ENCODE results near the gene ICE1.
"Not testable (repeated sequence)": the region's sequence is repeated elsewhere in the genome, so short reads cannot be mapped to it uniquely, and the experiment has no call there.

Gene ICE1, protein sequence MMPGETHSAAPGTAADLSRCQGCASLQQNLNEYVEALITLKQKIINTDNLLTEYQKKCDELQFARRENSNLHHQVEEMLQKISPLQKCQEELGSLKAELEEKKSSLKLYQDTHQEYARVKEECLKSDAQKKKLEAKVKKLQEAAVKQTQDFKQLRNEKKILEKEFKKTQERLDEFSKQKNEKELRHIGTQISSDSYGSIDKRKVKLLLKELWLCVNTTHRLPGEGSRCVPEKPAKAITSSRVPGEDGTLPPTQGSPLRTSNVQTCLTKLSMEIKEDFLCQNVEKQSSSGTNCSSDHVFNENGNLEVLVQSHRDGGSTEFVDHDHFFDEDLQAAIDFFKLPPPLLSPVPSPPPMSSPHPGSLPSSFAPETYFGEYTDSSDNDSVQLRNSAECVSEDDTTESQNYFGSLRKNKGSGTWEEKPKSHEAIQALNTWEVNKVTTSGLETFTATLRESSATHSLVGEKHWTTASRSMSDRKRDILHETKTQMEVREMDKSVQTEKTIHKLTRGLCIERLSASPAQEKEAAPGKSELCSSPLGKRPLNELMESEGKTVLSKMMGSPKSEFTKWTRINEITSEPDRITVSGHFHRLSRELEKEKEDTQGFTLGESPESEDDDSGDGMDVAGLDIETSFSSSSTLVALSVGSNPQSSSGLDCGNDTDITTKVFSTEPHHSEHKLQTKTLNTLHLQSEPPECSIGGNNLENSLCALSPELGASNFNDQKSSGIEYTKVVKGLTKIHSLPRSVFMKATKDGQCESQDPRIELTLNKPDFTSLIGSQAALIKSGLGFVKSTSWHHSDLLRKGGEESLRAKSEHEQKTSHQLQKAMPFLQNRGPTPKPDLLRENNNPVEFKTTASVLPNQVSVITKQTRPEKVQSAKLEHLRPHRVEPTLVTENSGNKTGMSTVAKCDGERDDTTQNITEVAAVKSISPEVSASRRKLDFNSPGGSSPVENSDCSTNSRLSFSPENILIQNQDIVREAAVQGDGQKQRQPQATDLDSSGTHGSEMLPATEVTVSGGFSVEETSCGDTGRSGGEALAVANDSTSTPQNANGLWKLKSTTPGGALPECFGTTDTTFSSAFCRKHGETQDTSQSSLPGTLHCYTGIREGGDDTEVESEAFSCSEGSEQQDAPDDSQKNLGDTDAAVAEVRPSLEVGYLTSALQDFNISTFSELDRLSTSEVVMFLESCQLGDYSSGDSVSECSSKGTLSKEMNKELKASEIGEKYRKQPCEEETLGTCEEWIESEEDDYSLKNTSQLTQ (N-terminal part only)

GRCh38 chr5:5421961-5422818, at the start of gene ICE1:
TSS of gene ICE1 (plus strand) at chr5:5422677. CDS start at chr5:5422916, 239 bp downstream.
- peak; percentile 93 for DNase-seq (ENCODE audit: low spot score)

DNA sequence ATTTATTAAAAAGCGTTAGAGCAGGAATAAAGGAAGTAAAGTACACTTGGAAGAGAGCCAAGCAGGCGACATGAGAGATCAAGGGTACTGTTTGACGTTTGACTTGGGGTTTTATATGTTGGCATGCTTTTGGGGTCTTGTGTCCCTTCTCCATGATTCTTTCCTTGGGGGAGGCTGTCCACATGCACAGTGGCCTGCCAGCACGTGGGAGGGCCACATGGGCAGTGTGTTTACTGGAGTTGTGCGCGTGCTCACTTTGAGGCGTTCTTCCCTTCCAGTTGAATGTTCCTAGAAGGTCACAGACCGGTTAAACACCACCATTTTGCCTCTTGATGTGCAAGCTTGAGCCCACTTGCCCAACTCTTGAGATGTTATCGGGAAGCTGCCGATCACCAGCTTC, 49.5 kb upstream of the ICE1 start:
- no peak for DNase-seq (ENCODE audit: low spot score)

GRCh38 chr5:5373351-5373989, 49.0 kb upstream of the ICE1 start:
- DNase-seq (ENCODE audit: low spot score) = no peak

GRCh38 chr5:5374009-5374715, 48.3 kb upstream of the ICE1 start:
- peak; percentile 8 for DNase-seq (ENCODE audit: low spot score)

DNA sequence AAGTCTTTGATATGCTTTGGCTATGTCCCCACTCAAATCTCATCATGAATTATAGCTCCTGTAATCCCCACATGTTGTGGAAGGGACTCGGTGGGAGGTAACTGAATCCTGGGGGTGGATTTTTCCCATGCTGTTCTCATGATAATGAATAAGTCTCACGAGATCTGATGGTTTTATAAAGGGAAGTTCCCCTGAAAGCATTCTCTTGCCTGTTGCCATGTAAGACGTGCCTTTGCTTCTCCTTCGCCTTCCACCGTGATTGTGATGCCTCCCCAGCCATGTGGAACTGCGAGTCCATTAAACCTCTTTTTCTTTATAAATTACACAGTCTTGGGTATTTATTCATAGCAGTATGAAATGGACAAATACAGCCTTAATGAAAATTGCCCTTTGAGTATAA, 44.7 kb upstream of the ICE1 start:
- DNase-seq (ENCODE audit: low spot score) = no peak

GRCh38 chr5:5378531-5378930, 43.9 kb upstream of the ICE1 start:
- DNase-seq (ENCODE audit: low spot score) = no peak

GRCh38 chr5:5380298-5380697, 42.2 kb upstream of the ICE1 start:
- peak; percentile 58 for DNase-seq (ENCODE audit: low spot score)

- DNase-seq (ENCODE audit: low spot score) = no peak
Observed at GRCh38 chr5:5381310-5381913, 41.1 kb upstream of the ICE1 start.

DNA sequence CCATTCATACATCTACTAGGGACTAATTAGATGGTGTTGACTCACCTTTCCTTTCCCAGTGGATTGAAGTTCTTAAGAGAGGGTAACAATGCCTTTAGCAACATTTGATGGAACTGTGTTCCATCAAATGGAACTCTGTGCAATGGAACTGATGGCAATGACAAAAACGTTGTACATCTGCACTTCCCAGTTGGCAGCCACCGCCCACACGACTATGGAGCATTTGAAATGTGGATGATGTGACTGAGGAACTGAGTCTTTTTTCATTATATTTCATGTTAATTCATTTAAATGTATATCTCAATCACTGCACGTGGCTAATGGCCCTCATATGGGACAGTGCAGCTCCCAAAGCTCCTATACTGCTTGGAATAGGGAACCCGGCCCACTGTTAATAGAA, 39.0 kb upstream of the ICE1 start:
- DNase-seq (ENCODE audit: low spot score) = no peak

DNA sequence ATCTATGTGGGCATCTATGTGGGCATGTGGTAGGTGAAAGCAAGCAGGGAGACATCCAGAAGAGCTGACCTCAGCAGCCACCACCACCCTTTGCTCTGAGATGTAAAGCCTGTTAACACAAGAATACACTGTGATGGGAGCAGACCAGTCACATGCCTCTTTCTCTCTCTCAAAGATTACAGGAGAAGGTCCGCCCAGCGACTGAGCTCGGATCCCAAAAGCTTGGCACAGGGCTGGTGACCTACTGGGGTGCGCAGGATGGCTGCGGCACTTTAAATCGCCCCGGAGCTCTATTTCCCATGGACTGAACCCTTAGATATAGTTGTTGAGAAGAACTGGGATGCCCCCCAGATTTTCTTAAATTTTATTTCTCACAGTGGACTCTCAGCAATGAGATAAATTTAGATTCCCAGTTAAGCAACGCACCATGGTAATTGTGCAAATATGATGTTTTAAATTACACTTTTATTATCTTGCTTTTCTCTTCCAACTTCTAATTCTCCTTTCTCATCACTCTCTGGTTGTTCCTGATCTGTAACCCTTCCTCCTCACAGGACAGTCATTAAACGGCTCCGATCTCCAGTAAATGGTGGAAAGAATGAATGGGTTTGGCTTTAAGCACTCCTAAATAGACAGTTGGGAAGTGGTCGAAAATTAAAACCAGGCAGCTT, 37.7 kb upstream of the ICE1 start:
- no peak for DNase-seq (ENCODE audit: low spot score)

DNA sequence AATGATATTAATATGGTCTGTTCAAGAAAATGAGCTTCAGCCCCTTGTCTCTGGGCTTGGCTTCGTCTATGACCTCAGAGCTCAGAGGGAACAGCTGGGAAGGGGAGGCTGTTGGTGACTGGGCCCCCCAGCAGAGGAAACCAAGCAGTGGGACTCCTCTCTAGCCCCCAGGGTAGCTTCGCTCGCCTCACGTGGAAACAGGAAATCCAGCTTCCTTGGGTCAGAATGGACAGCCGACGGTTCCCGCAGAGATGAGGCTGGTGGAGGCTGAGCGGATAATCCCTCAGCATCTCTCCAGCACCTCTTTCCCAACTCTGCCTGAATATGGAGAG, 37.2 kb upstream of the ICE1 start:
- no peak for DNase-seq (ENCODE audit: low spot score)

- no peak for DNase-seq (ENCODE audit: low spot score)
Observed at GRCh38 chr5:5386329-5386728, 36.1 kb upstream of the ICE1 start.

GRCh38 chr5:5387192-5387591, 35.3 kb upstream of the ICE1 start:
- no peak for DNase-seq (ENCODE audit: low spot score)

DNA sequence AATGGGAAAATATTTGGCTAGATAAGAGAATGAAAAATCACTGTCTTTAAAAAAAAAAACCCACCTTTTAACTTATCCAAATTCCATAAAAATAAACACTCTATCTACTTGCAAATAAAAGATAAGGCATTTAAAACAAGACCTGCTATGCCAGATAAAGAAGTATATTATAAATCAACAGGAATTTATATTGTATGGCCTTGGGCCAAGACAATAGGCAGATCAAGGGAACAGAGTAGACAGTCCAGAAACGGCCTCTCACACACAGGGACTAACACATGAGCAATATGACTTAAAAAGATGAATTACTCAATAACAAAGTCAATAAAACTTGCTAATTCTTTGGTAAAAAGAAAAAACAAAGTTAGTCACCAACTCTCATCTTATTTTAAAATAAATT, 34.7 kb upstream of the ICE1 start:
- no peak for DNase-seq (ENCODE audit: low spot score)

- DNase-seq (ENCODE audit: low spot score) = not testable (repeated sequence)
Observed at GRCh38 chr5:5390121-5390869, 32.2 kb upstream of the ICE1 start.

- DNase-seq (ENCODE audit: low spot score) = not testable (repeated sequence)
Observed at GRCh38 chr5:5392504-5392903, 30.0 kb upstream of the ICE1 start.

DNA sequence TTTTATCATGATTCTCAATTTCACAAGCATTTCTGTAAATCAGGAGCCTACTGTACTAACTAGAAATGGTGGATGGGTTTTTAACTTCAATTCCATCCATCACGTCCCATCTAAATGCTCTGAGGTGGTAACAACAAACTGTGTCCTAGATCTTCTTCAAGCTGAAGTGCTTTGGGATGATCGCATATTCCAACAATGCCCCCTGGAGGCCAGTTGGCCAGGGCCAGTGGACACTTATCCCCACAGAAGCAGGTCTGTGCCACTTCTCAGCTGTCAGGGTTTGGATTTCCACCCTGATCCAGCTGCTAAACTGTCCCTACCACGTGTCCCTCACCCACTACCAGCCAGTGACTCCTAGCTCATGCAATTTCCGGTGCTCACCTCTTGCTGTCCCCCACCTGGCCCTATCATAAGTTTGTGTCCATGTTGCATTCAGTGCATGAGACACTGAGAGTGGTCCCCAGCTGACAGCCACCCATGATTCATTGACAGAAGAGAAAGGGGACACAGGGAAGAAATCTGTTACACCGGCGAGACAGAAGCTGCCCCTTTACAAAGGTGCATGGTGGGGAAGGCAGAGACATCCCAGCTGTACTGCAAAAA, 28.0 kb upstream of the ICE1 start:
- not testable (repeated sequence) for DNase-seq (ENCODE audit: low spot score)

DNA sequence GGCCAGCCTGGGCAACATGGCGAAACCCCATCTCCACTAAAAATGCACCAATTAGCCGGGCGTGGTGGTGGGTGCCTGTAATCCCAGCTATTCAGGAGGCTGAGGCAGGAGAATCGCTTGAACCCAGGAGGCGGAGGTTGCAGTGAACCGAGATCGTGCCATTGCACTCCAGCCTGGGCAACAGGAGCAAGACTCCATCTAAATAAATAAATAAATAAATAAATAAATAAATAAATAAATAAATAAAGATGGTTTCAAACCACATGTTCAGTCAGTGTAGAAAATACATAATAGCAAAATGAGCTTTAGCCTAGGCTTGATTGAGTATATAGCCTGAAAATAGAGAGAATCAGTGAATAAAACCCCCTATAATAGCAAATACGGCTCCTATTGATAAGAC, 27.4 kb upstream of the ICE1 start:
- DNase-seq (ENCODE audit: low spot score) = not testable (repeated sequence)
